HG03442 (cell line): Measurements from ENCODE around the gene SETD1B.
"Not testable (repeated sequence)": the region's sequence is repeated elsewhere in the genome, so short reads cannot be mapped to it uniquely, and the experiment has no call there.

ENCODE experiments used
- ATAC-seq: cut with Tn5 transposase; IDR thresholded peaks from one replicate; pipeline ENCODE4 v1.9.1; 2021; ENCODE audit warnings: mild to moderate bottlenecking, moderate library complexity; ENCODE audit not compliant: unreplicated experiment

The SETD1B gene

GRCh38 chr12:121779422-121779895, 24.4 kb upstream of the SETD1B start:
- no peak for ATAC-seq

GRCh38 chr12:121780429-121780828, 23.4 kb upstream of the SETD1B start:
- ATAC-seq: no peak

GRCh38 chr12:121781484-121781997, 22.3 kb upstream of the SETD1B start:
- peak; percentile 11 for ATAC-seq

GRCh38 chr12:121781998-121782979, 21.5 kb upstream of the SETD1B start:
- peak; percentile 41 for ATAC-seq

GRCh38 chr12:121783766-121784165, 20.0 kb upstream of the SETD1B start:
- ATAC-seq: no peak

- no peak for ATAC-seq
Measured at GRCh38 chr12:121784460-121784859, 19.3 kb upstream of the SETD1B start.

- ATAC-seq: no peak
Measured at GRCh38 chr12:121786440-121786825, 17.4 kb upstream of the SETD1B start.

- ATAC-seq: no peak
Measured at GRCh38 chr12:121787063-121788025, 16.5 kb upstream of the SETD1B start.

- ATAC-seq: no peak
Measured at GRCh38 chr12:121788176-121788818, 15.5 kb upstream of the SETD1B start.

GRCh38 chr12:121789233-121789781, 14.5 kb upstream of the SETD1B start:
- ATAC-seq: no peak

- ATAC-seq: peak; percentile 30
Measured at GRCh38 chr12:121789800-121790728, 13.7 kb upstream of the SETD1B start.

GRCh38 chr12:121790785-121791184, 13.0 kb upstream of the SETD1B start:
- not testable (repeated sequence) for ATAC-seq

- no peak for ATAC-seq
Measured at GRCh38 chr12:121791671-121792551, 11.9 kb upstream of the SETD1B start.

- no peak for ATAC-seq
Measured at GRCh38 chr12:121792607-121793439, 11.0 kb upstream of the SETD1B start.

GRCh38 chr12:121793440-121793837, 10.4 kb upstream of the SETD1B start, which contains the start of gene RHOF:
Gene RHOF, minus strand, starts transcription at chr12:121793688. Its CDS starts 55 bp downstream, at chr12:121793633.
- peak; percentile 12 for ATAC-seq

GRCh38 chr12:121793838-121794533, 9.8 kb upstream of the SETD1B start:
- peak; percentile 42 for ATAC-seq
